Measurements from ENCODE around the gene TSPAN4.

Gene TSPAN4

GRCh38 chr11:913043-913442 is 70.4 kb downstream of the TSPAN4 start:
- H3K36me3 ChIP-seq (replicated peaks; ENCODE audit: low read depth, low read length): no peaks in the 10 kb centered on the region
- H3K4me2 ChIP-seq (ENCODE audit: low read length): no peak overlapping the region
- no peak overlapping the region for H3K4me3 ChIP-seq (ENCODE audit: low read length)
- no peak for TF ChIP-seq CTCF (IDR thresholded peaks at IDR 0.05; ENCODE audit: low read depth, low read length)
- no peak for TF ChIP-seq EZH2phosphoT487 (IDR thresholded peaks at IDR 0.05; ENCODE audit: low read depth)
- H3K9ac ChIP-seq (ENCODE audit: low read length): no peak overlapping the region
- no peaks in the 10 kb centered on the region for H3K9me3 ChIP-seq (ENCODE audit: insufficient read depth, low read length)
- H3K4me1 ChIP-seq (ENCODE audit: low read length): peaks cover 24% of the 10 kb centered on the region
- no peak overlapping the region for H3K27ac ChIP-seq (ENCODE audit: low read length)
- H2AFZ ChIP-seq (ENCODE audit: low read depth, low read length): no peak overlapping the region
- peaks cover 5% of the 10 kb centered on the region; the same call in 1 of the 2 replicates for H4K20me1 ChIP-seq (ENCODE audit: insufficient read depth, low read length)
- H3K27me3 ChIP-seq (ENCODE audit: low read depth, low read length): no peaks in the 10 kb centered on the region
- H3K79me2 ChIP-seq (ENCODE audit: low read length): peaks cover 26% of the 10 kb centered on the region

- Histone ChIP-seq H3K27me3 (ENCODE audit: low read depth, low read length) (no peaks in the 10 kb centered on the region), H3K27ac (ENCODE audit: low read length) (no peak overlapping the region), H3K9ac (ENCODE audit: low read length) (no peak overlapping the region), H3K4me1 (ENCODE audit: low read length) (peaks cover 12% of the 10 kb centered on the region), H2AFZ (ENCODE audit: low read depth, low read length) (no peak overlapping the region), H3K4me3 (ENCODE audit: low read length) (no peak overlapping the region), H3K9me3 (ENCODE audit: insufficient read depth, low read length) (no peaks in the 10 kb centered on the region), H4K20me1 (ENCODE audit: insufficient read depth, low read length) (no peaks in the 10 kb centered on the region), H3K4me2 (ENCODE audit: low read length) (no peak overlapping the region), H3K79me2 (ENCODE audit: low read length) (peaks cover 14% of the 10 kb centered on the region), H3K36me3 (replicated peaks; ENCODE audit: low read depth, low read length) (no peaks in the 10 kb centered on the region)
- no peak for TF ChIP-seq CTCF (IDR thresholded peaks at IDR 0.05; ENCODE audit: low read depth, low read length)
- TF ChIP-seq EZH2phosphoT487 (IDR thresholded peaks at IDR 0.05; ENCODE audit: low read depth): no peak
Observed at GRCh38 chr11:914204-914603, 71.6 kb downstream of the TSPAN4 start.

GRCh38 chr11:914747-915501 is 72.3 kb downstream of the TSPAN4 start:
- H2AFZ ChIP-seq (ENCODE audit: low read depth, low read length): no peak overlapping the region
- H3K36me3 ChIP-seq (replicated peaks; ENCODE audit: low read depth, low read length): no peaks in the 10 kb centered on the region
- no peak overlapping the region for H3K4me2 ChIP-seq (ENCODE audit: low read length)
- peaks cover 5% of the 10 kb centered on the region for H3K4me1 ChIP-seq (ENCODE audit: low read length)
- H3K27ac ChIP-seq (ENCODE audit: low read length): no peak overlapping the region
- no peaks in the 10 kb centered on the region for H4K20me1 ChIP-seq (ENCODE audit: insufficient read depth, low read length)
- TF ChIP-seq CTCF (IDR thresholded peaks at IDR 0.05; ENCODE audit: low read depth, low read length) (no peak), EZH2phosphoT487 (IDR thresholded peaks at IDR 0.05; ENCODE audit: low read depth) (no peak)
- H3K79me2 ChIP-seq (ENCODE audit: low read length): peaks cover 7% of the 10 kb centered on the region
- H3K4me3 ChIP-seq (ENCODE audit: low read length): no peak overlapping the region
- no peaks in the 10 kb centered on the region for H3K9me3 ChIP-seq (ENCODE audit: insufficient read depth, low read length)
- no peaks in the 10 kb centered on the region for H3K27me3 ChIP-seq (ENCODE audit: low read depth, low read length)
- no peak overlapping the region for H3K9ac ChIP-seq (ENCODE audit: low read length)
